Liver (tissue), 9 donors: ENCODE results near the gene SIGLEC1. TPM values are rescaled to one million over a fixed set of nuclear protein-coding genes. Genes with fewer than 3 reads are reported as not detected.

Experiments used
- DNase-seq: peaks from one replicate; pipeline ENCODE4 v3.0.0-alpha.2; 2017; ENCODE audit warnings: low spot score
- H3K27ac ChIP-seq, 2 donors: one replicate each; pipeline ENCODE4 v1.7.0; 2013; ENCODE audit warnings: inconsistent platforms in 2 of 2, low read length in 2 of 2, control low read depth in 1 of 2, low read depth in 1 of 2, mild to moderate bottlenecking in 1 of 2
- H3K27me3 ChIP-seq, 4 donors: one replicate each; pipeline versions ENCODE4 v1.6.1 to v1.7.0; 2013; ENCODE audit warnings: low read length in 3 of 4, inconsistent platforms in 1 of 4, mild to moderate bottlenecking in 1 of 4, moderate library complexity in 1 of 4; ENCODE audit not compliant: control insufficient read depth in 4 of 4, insufficient read depth in 4 of 4
- H3K36me3 ChIP-seq, 4 donors: one replicate each; pipeline versions ENCODE4 v1.6.1 to v1.7.0; 2013; ENCODE audit warnings: low read length in 3 of 4, mild to moderate bottlenecking in 3 of 4, low read depth in 1 of 4, moderate library complexity in 1 of 4; ENCODE audit not compliant: control insufficient read depth in 4 of 4, insufficient read depth in 3 of 4
- H3K4me1 ChIP-seq, 4 donors: one replicate each; pipeline versions ENCODE4 v1.6.1 to v1.7.0; 2013; ENCODE audit warnings: low read length in 3 of 4, mild to moderate bottlenecking in 3 of 4, moderate library complexity in 1 of 4; ENCODE audit not compliant: control insufficient read depth in 4 of 4, insufficient read depth in 4 of 4
- H3K4me3 ChIP-seq, 3 donors: one replicate each; pipeline versions ENCODE4 v1.6.1 to v1.7.0; 2013; ENCODE audit warnings: low read length in 3 of 3, control low read depth in 1 of 3, low read depth in 1 of 3, mild to moderate bottlenecking in 1 of 3
- H3K9ac ChIP-seq, 2 donors: one replicate each; pipeline ENCODE4 v1.7.0; 2013; ENCODE audit warnings: low read length in 2 of 2, mild to moderate bottlenecking in 2 of 2, moderate library complexity in 2 of 2, control low read depth in 1 of 2, low read depth in 1 of 2
- H3K9me3 ChIP-seq, 4 donors: one replicate each; pipeline versions ENCODE4 v1.6.1 to v1.7.0; 2013; ENCODE audit warnings: low read length in 3 of 4; ENCODE audit not compliant: control insufficient read depth in 4 of 4
- EGR1 ChIP-seq, 2 donors: IDR thresholded peaks; 2 replicates each; pipeline ENCODE4 v1.6.1; 2016 to 2018; ENCODE audit warnings: antibody characterized with exemption in 2 of 2, low read depth in 2 of 2
- FOXA1 ChIP-seq: IDR thresholded peaks from 2 replicates; pipeline ENCODE4 v1.6.1; 2016; ENCODE audit warnings: antibody characterized with exemption
- FOXA2 ChIP-seq: IDR thresholded peaks from 2 replicates; pipeline ENCODE4 v1.6.1; 2016; ENCODE audit warnings: antibody characterized with exemption
- GABPA ChIP-seq, 2 donors: IDR thresholded peaks in 1 of 2; conservative IDR thresholded peaks in 1 of 2; 2 replicates each; pipeline ENCODE4 v1.6.1; 2016; ENCODE audit warnings: antibody characterized with exemption in 2 of 2, mild to moderate bottlenecking in 1 of 2, moderate library complexity in 1 of 2
- HNF4A ChIP-seq, 2 donors: conservative IDR thresholded peaks; 2 replicates each; pipeline ENCODE4 v1.6.1; 2016; ENCODE audit warnings: antibody characterized with exemption in 2 of 2, mild to moderate bottlenecking in 2 of 2
- HNF4G ChIP-seq: IDR thresholded peaks from 2 replicates; pipeline ENCODE4 v1.6.1; 2016; ENCODE audit warnings: antibody characterized with exemption
- JUND ChIP-seq, 2 donors: IDR thresholded peaks; 2 replicates each; pipeline ENCODE4 v1.6.1; 2016; ENCODE audit warnings: antibody characterized with exemption in 2 of 2
- NR2F2 ChIP-seq: IDR thresholded peaks from 2 replicates; pipeline ENCODE4 v1.6.1; 2016; ENCODE audit warnings: antibody characterized with exemption
- RAD21 ChIP-seq, 2 donors: IDR thresholded peaks; 2 replicates each; pipeline ENCODE4 v1.6.1; 2016; ENCODE audit warnings: antibody characterized with exemption in 2 of 2, mild to moderate bottlenecking in 2 of 2
- RXRA ChIP-seq, 2 donors: IDR thresholded peaks; 2 replicates each; pipeline ENCODE4 v1.6.1; 2017 to 2018; ENCODE audit warnings: antibody characterized with exemption in 2 of 2, mild to moderate bottlenecking in 1 of 2
- SP1 ChIP-seq: IDR thresholded peaks from 2 replicates; pipeline ENCODE4 v1.6.1; 2018; ENCODE audit warnings: antibody characterized with exemption, mild to moderate bottlenecking
- TAF1 ChIP-seq: conservative IDR thresholded peaks from 2 replicates; pipeline ENCODE4 v1.6.1; 2016; ENCODE audit warnings: antibody characterized with exemption, mild to moderate bottlenecking
- YY1 ChIP-seq: IDR thresholded peaks from 2 replicates; pipeline ENCODE4 v1.6.1; 2016; ENCODE audit warnings: antibody characterized with exemption, mild to moderate bottlenecking
- WGBS: extraction: QIAGEN DNeasy Blood & Tissue Kit; methylation state at CpG from one replicate; pipeline ENCODE4 v1.1.7; 2013; 5-methylcytosine and 5-hydroxymethylcytosine counted together
- polyA plus RNA-seq, 2 donors: library from polyadenylated mRNA; stranded (reverse) in 1 of 2; unstranded in 1 of 2; fragments of 200-250 nt in 1 of 2; fragments of >200 nt in 1 of 2; fragmentation: Nextera tagmentation in 1 of 2; extraction: Ambion mirVana in 1 of 2; gene quantifications; one replicate each; pipeline versions ENCODE4 v1.2.1 to v1.2.3, GENCODE V29; 2013 to 2015
- total RNA-seq, 2 donors: library from RNA; depleted of rRNA; stranded (reverse); fragments of >200 nt; gene quantifications; one replicate each; pipeline ENCODE4 v1.2.3, GENCODE V29; 2014
- TF ChIP-seq, protein P1 (sequence below): IDR thresholded peaks from 2 replicates; pipeline ENCODE4 v1.6.1; 2016; ENCODE audit warnings: antibody characterized with exemption
- TF ChIP-seq, protein P2 (sequence below): IDR thresholded peaks from 2 replicates; pipeline ENCODE4 v1.6.1; 2016; ENCODE audit warnings: antibody characterized with exemption
- TF ChIP-seq, protein P3 (sequence below): fragments of 150-350 bp; IDR thresholded peaks from 2 replicates; pipeline ENCODE4 v1.5.1; 2017; ENCODE audit warnings: improper control_type of control experiment, low read depth, low read length; ENCODE audit not compliant: missing input control
- TF ChIP-seq, protein P4 (sequence below): IDR thresholded peaks from 2 replicates; pipeline ENCODE4 v1.6.1; 2016; ENCODE audit warnings: antibody characterized with exemption
- TF ChIP-seq, protein P5 (sequence below): IDR thresholded peaks from 2 replicates; pipeline ENCODE4 v1.6.1; 2016; ENCODE audit warnings: antibody characterized with exemption, mild to moderate bottlenecking
- donor health status: healthy.
- donor health status: healthy.
- donor health status: healthy.
- donor health status: healthy.
- donor health status: healthy.

Gene SIGLEC1
- total and polyA plus RNA-seq, 4 donors, result 2.3 to 7.8 (median 7.1) TPM

DNA sequence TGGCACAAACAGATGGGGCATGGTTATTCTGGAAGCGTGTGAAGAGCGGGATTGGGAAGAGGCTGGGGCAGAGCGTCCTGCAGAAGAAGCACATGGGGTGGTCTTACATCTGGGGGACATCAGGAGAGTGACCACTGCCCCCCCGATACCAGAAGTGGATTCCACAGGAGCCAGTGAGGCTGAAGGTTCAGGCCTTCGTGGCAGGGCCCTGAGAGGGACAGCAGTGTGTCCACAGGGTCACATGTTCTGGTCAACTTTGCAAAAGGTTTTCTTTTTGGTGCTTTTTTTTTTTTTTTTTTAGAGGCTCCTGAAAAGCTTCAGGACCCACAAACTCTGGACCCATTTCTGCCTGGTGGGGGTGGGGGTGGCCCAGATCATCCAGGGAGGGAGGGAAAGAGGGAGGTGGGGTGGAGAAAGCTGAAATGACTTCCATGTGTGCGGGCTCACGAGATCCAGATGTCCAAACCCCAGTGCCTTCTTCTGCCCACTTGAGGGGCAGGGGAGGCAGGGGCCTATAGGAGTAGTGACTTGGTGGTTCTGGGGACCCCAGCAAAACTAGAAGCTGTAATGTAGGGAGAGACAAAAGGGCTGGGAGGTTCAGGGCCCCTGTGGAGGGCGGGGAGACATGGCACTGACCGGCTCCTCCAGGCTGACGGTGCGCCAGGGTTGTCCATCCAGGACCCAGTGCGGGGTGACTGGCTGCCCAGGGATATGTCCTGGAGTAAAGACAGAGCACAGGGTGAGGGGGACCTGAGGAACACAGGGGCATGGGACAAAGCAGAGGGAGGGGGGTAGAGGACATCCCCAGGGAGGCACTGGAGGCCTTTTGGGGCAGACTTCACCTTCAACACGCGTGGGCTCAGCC lies 33.3 kb downstream of the SIGLEC1 start:
- TF ChIP-seq RAD21 (IDR thresholded peaks at IDR 0.05) (no peak), HNF4G (no peak), RXRA (IDR thresholded peaks at IDR 0.05) (no peak), GABPA (IDR thresholded peaks at IDR 0.05 in 1 of 2, conservative IDR thresholded peaks at IDR 0.05 in 1 of 2) (no peak), FOXA2 (no peak), TAF1 (no peak), FOXA1 (no peak), HNF4A (conservative IDR thresholded peaks at IDR 0.05) (no peak), YY1 (no peak), JUND (IDR thresholded peaks at IDR 0.05) (no peak), SP1 (no peak)
- TF ChIP-seq, protein P1, sequence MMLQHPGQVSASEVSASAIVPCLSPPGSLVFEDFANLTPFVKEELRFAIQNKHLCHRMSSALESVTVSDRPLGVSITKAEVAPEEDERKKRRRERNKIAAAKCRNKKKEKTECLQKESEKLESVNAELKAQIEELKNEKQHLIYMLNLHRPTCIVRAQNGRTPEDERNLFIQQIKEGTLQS, result no peak
- TF ChIP-seq, protein P2, sequence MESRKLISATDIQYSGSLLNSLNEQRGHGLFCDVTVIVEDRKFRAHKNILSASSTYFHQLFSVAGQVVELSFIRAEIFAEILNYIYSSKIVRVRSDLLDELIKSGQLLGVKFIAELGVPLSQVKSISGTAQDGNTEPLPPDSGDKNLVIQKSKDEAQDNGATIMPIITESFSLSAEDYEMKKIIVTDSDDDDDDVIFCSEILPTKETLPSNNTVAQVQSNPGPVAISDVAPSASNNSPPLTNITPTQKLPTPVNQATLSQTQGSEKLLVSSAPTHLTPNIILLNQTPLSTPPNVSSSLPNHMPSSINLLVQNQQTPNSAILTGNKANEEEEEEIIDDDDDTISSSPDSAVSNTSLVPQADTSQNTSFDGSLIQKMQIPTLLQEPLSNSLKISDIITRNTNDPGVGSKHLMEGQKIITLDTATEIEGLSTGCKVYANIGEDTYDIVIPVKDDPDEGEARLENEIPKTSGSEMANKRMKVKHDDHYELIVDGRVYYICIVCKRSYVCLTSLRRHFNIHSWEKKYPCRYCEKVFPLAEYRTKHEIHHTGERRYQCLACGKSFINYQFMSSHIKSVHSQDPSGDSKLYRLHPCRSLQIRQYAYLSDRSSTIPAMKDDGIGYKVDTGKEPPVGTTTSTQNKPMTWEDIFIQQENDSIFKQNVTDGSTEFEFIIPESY, result no peak
- TF ChIP-seq, protein P3, sequence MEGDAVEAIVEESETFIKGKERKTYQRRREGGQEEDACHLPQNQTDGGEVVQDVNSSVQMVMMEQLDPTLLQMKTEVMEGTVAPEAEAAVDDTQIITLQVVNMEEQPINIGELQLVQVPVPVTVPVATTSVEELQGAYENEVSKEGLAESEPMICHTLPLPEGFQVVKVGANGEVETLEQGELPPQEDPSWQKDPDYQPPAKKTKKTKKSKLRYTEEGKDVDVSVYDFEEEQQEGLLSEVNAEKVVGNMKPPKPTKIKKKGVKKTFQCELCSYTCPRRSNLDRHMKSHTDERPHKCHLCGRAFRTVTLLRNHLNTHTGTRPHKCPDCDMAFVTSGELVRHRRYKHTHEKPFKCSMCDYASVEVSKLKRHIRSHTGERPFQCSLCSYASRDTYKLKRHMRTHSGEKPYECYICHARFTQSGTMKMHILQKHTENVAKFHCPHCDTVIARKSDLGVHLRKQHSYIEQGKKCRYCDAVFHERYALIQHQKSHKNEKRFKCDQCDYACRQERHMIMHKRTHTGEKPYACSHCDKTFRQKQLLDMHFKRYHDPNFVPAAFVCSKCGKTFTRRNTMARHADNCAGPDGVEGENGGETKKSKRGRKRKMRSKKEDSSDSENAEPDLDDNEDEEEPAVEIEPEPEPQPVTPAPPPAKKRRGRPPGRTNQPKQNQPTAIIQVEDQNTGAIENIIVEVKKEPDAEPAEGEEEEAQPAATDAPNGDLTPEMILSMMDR, result no peak
- TF ChIP-seq, protein P4, sequence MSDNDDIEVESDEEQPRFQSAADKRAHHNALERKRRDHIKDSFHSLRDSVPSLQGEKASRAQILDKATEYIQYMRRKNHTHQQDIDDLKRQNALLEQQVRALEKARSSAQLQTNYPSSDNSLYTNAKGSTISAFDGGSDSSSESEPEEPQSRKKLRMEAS, result no peak
- peaks cover 0 to 11% (median 5%) of the 10 kb centered on the region in 4 donors for H3K4me1 ChIP-seq
- no peaks in the 10 kb centered on the region for H3K36me3 ChIP-seq
- DNase-seq, result no peak
- H3K27ac ChIP-seq, result no peak overlapping the region
- H3K9ac ChIP-seq, result no peak overlapping the region
- WGBS, result 90% methylated on average over 14 of the region's 14 CpGs
- no peak overlapping the region for H3K4me3 ChIP-seq
- peaks cover 0 to 8% (median 6%) of the 10 kb centered on the region in 4 donors for H3K27me3 ChIP-seq
- H3K9me3 ChIP-seq, result no peaks in the 10 kb centered on the region

DNA sequence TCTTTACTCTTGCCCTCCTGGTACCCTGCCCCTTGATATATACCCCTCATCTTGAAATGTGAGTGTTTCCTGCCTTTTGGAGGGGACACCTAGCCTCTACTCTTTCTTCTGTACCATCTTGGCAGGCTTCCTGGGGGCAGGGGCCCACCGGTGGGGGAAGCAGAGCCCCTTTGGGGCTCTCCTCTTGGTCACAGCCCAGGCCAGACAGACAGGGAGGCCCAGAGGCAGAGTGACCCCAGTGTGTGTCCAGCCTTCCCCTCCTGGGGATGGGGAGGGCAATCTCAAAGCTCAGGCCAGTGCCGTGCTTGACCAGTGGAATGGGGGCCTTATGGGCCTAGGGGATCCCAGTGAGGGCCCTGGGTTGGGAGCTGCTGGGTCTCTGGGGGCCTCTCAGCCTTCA lies 34.2 kb downstream of the SIGLEC1 start:
- Histone ChIP-seq H3K36me3 (no peaks in the 10 kb centered on the region), H3K9me3 (no peaks in the 10 kb centered on the region), H3K4me3 (no peak overlapping the region), H3K9ac (no peak overlapping the region), H3K4me1 (peaks cover 0 to 11% (median 5%) of the 10 kb centered on the region in 4 donors), H3K27ac (no peak overlapping the region), H3K27me3 (peaks cover 0 to 11% (median 8%) of the 10 kb centered on the region in 4 donors)
- 71% methylated on average over 2 of the region's 2 CpGs for WGBS
- DNase-seq, result no peak
- TF ChIP-seq TAF1 (no peak), EGR1 (IDR thresholded peaks at IDR 0.05; ENCODE audit: low read depth in 2 of 2) (no peak), YY1 (no peak), FOXA1 (no peak), HNF4A (conservative IDR thresholded peaks at IDR 0.05) (no peak), SP1 (no peak), NR2F2 (no peak), FOXA2 (no peak)
- TF ChIP-seq, protein P5, sequence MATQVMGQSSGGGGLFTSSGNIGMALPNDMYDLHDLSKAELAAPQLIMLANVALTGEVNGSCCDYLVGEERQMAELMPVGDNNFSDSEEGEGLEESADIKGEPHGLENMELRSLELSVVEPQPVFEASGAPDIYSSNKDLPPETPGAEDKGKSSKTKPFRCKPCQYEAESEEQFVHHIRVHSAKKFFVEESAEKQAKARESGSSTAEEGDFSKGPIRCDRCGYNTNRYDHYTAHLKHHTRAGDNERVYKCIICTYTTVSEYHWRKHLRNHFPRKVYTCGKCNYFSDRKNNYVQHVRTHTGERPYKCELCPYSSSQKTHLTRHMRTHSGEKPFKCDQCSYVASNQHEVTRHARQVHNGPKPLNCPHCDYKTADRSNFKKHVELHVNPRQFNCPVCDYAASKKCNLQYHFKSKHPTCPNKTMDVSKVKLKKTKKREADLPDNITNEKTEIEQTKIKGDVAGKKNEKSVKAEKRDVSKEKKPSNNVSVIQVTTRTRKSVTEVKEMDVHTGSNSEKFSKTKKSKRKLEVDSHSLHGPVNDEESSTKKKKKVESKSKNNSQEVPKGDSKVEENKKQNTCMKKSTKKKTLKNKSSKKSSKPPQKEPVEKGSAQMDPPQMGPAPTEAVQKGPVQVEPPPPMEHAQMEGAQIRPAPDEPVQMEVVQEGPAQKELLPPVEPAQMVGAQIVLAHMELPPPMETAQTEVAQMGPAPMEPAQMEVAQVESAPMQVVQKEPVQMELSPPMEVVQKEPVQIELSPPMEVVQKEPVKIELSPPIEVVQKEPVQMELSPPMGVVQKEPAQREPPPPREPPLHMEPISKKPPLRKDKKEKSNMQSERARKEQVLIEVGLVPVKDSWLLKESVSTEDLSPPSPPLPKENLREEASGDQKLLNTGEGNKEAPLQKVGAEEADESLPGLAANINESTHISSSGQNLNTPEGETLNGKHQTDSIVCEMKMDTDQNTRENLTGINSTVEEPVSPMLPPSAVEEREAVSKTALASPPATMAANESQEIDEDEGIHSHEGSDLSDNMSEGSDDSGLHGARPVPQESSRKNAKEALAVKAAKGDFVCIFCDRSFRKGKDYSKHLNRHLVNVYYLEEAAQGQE, result no peak
- TF ChIP-seq, protein P4, result no peak
- TF ChIP-seq, protein P2, result no peak
- TF ChIP-seq, protein P3, result no peak
